GM12872 (cell line): ENCODE results near the gene LHFPL4.

ENCODE experiments used
- CTCF ChIP-seq: IDR thresholded peaks from 3 replicates; pipeline ENCODE4 v1.5.1; 2011; ENCODE audit warnings: low read depth, mild to moderate bottlenecking, low read length, moderate library complexity; ENCODE audit not compliant: insufficient read depth

Gene LHFPL4

GRCh38 chr3:9525078-9525477, 28.5 kb downstream of the LHFPL4 start:
- TF ChIP-seq CTCF = no peak

- no peak for TF ChIP-seq CTCF
Measured at GRCh38 chr3:9514956-9515355, 38.7 kb downstream of the LHFPL4 start.

GRCh38 chr3:9514306-9514705, 39.3 kb downstream of the LHFPL4 start:
- TF ChIP-seq CTCF = no peak

- TF ChIP-seq CTCF = no peak
Measured at GRCh38 chr3:9512456-9513045, 41.1 kb downstream of the LHFPL4 start.

- no peak for TF ChIP-seq CTCF
Measured at GRCh38 chr3:9508781-9509180, 44.8 kb downstream of the LHFPL4 start.

GRCh38 chr3:9507586-9508578, 45.7 kb downstream of the LHFPL4 start:
- TF ChIP-seq CTCF = no peak

GRCh38 chr3:9503283-9503682, 50.3 kb downstream of the LHFPL4 start:
- peak; percentile 96 for TF ChIP-seq CTCF
